SU-DHL-6 (cell line): ENCODE data around the gene MYL6B.
A peak's percentile ranks its signal among the peaks of the same experiment; 100 is the strongest.

Experiments
- H2AFZ ChIP-seq: fragments of 200-600 bp; sonication (generic); 2 replicates; pipeline ENCODE4 v1.6.1; 2014; ENCODE audit warnings: low read depth, mild to moderate bottlenecking, moderate library complexity, mixed read lengths, antibody characterized with exemption, low read length; ENCODE audit not compliant: severe bottlenecking
- H3F3A ChIP-seq: fragments of 200-600 bp; shearing (Covaris generic); 2 replicates; pipeline ENCODE4 v1.6.0; 2016; ENCODE audit warnings: antibody characterized with exemption, mild to moderate bottlenecking; ENCODE audit not compliant: insufficient read depth
- H3K27ac ChIP-seq: fragments of 200-600 bp; sonication (generic); 2 replicates; pipeline ENCODE4 v1.5.1; 2016; ENCODE audit warnings: low read depth, mild to moderate bottlenecking, low read length, moderate library complexity, mixed read lengths
- H3K27me3 ChIP-seq: fragments of 200-600 bp; sonication (generic), shearing (Covaris generic); 2 replicates; pipeline ENCODE4 v1.6.0; 2014; ENCODE audit warnings: mild to moderate bottlenecking, low read length
- H3K36me3 ChIP-seq: fragments of 200-600 bp; sonication (generic); 2 replicates; pipeline ENCODE4 v1.6.1; 2014; ENCODE audit warnings: mild to moderate bottlenecking, low read length, mixed read lengths
- H3K4me2 ChIP-seq: fragments of 300-600, 200-600 bp; shearing (Covaris generic), sonication (generic); 2 replicates; pipeline ENCODE4 v1.6.0; 2014; ENCODE audit warnings: low read length, low read depth, mild to moderate bottlenecking; ENCODE audit not compliant: poor library complexity, severe bottlenecking
- H3K4me3 ChIP-seq: fragments of 200-600 bp; sonication (generic); 2 replicates; pipeline ENCODE4 v1.5.1; 2014; ENCODE audit warnings: antibody characterized with exemption, low read length, mild to moderate bottlenecking, mixed read lengths; ENCODE audit not compliant: insufficient read depth, poor library complexity, severe bottlenecking
- H3K79me2 ChIP-seq: fragments of 200-600 bp; sonication (generic); 2 replicates; pipeline ENCODE4 v1.6.1; 2014; ENCODE audit warnings: mild to moderate bottlenecking, low read length, moderate library complexity; ENCODE audit not compliant: insufficient read depth
- H3K9ac ChIP-seq: fragments of 200-600 bp; sonication (generic); 2 replicates; pipeline ENCODE4 v1.7.0; 2014; ENCODE audit warnings: mild to moderate bottlenecking, low read length
- H3K9me2 ChIP-seq: fragments of 200-600 bp; sonication (generic); replicated peaks from 2 replicates; pipeline ENCODE4 v1.6.1; 2014; ENCODE audit warnings: low read length; ENCODE audit not compliant: insufficient read depth
- H3K9me3 ChIP-seq: fragments of 200-600 bp; sonication (generic); 2 replicates; pipeline ENCODE4 v1.6.1; 2014; ENCODE audit warnings: low read length, mixed read lengths; ENCODE audit not compliant: insufficient read depth
- H4K20me1 ChIP-seq: fragments of 200-600 bp; sonication (generic); 2 replicates; pipeline ENCODE4 v1.6.1; 2014; ENCODE audit warnings: low read depth, mild to moderate bottlenecking, antibody characterized with exemption, low read length, moderate library complexity, mixed read lengths
- EZH2phosphoT487 ChIP-seq: fragments of 200-600 bp; sonication (generic), shearing (Covaris generic); conservative IDR thresholded peaks from 2 replicates; pipeline ENCODE4 v1.6.1; 2018; ENCODE audit warnings: mild to moderate bottlenecking, antibody characterized with exemption, low read length, moderate library complexity, mixed read lengths
- TF ChIP-seq, protein P1 (sequence below): fragments of 200-600 bp; sonication (generic); IDR thresholded peaks from one replicate; pipeline ENCODE4 v1.5.1; 2017; ENCODE audit warnings: antibody characterized with exemption, mild to moderate bottlenecking, low read length, moderate library complexity; ENCODE audit not compliant: insufficient read depth, poor library complexity, severe bottlenecking

MYL6B gene

GRCh38 chr12:56160193-56160763 lies 7.9 kb downstream of the MYL6B start:
- H2AFZ ChIP-seq = no peak overlapping the region
- TF ChIP-seq EZH2phosphoT487 = no peak
- TF ChIP-seq, protein P1, sequence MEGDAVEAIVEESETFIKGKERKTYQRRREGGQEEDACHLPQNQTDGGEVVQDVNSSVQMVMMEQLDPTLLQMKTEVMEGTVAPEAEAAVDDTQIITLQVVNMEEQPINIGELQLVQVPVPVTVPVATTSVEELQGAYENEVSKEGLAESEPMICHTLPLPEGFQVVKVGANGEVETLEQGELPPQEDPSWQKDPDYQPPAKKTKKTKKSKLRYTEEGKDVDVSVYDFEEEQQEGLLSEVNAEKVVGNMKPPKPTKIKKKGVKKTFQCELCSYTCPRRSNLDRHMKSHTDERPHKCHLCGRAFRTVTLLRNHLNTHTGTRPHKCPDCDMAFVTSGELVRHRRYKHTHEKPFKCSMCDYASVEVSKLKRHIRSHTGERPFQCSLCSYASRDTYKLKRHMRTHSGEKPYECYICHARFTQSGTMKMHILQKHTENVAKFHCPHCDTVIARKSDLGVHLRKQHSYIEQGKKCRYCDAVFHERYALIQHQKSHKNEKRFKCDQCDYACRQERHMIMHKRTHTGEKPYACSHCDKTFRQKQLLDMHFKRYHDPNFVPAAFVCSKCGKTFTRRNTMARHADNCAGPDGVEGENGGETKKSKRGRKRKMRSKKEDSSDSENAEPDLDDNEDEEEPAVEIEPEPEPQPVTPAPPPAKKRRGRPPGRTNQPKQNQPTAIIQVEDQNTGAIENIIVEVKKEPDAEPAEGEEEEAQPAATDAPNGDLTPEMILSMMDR = no peak

GRCh38 chr12:56160894-56161689 lies 8.7 kb downstream of the MYL6B start:
- no peaks in the 10 kb centered on the region for H3K9me2 ChIP-seq
- no peaks in the 10 kb centered on the region for H3K27me3 ChIP-seq
- H3K36me3 ChIP-seq = 0 out of 2 replicates have a peak, but pooled peaks cover 4% of the 10 kb centered on the region
- H3K9me3 ChIP-seq = no peaks in the 10 kb centered on the region
- peak overlapping the region; percentile 87 for H3K4me2 ChIP-seq
- no peaks in the 10 kb centered on the region for H4K20me1 ChIP-seq
- H3K4me3 ChIP-seq = no peak overlapping the region
- TF ChIP-seq, protein P1 = no peak
- no peak for TF ChIP-seq EZH2phosphoT487
- H3K27ac ChIP-seq = peak overlapping the region; percentile 62; the same call in 1 of the 2 replicates
- H3K9ac ChIP-seq = no peak overlapping the region
- peaks cover 35% of the 10 kb centered on the region for H3F3A ChIP-seq
- H3K79me2 ChIP-seq = peaks cover 22% of the 10 kb centered on the region
- H2AFZ ChIP-seq = no peak overlapping the region

More at GRCh38 chr12:56160193-56160763, 7.9 kb downstream of the MYL6B start:
- Histone ChIP-seq H3K9ac (peak overlapping the region; percentile 89), H3K27ac (peak overlapping the region; percentile 62), H3K4me2 (peak overlapping the region; percentile 87), H3K79me2 (peaks cover 22% of the 10 kb centered on the region), H3F3A (peaks cover 35% of the 10 kb centered on the region), H3K9me2 (no peaks in the 10 kb centered on the region), H3K4me3 (no peak overlapping the region), H4K20me1 (no peaks in the 10 kb centered on the region), H3K36me3 (0 out of 2 replicates have a peak, but pooled peaks cover 4% of the 10 kb centered on the region), H3K27me3 (no peaks in the 10 kb centered on the region), H3K9me3 (no peaks in the 10 kb centered on the region)

DNA sequence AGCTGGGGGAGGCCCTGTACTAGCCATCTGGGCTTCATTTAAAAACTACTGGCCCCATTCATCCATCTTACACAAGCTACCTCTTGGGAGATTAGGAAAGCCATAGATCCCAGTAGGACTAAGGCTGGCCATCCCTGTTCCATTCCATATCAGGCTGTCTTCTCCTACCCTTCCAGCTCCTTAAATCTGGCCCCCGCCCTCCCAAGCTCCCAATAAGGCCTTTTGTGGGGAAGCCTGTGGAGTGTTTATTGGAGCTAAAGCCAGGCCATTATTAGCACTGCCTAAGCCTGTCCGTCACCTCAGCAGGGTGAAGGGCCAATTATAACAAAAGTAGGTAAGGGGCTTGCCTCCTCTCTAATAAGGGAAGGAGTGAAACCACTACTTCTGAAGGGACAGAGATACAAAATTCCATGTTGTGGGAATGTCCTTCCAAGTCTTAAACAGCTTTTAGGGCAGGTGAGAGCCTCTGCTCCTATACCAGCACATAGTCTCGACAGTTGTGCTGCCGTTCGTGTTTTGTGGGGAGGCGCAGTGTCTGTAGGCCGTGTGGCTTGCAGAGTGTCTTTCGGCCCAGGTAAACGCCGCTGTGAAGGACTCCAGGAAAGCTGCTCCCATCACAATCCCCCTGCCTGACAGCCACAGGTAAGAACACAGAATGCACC lies 9.4 kb downstream of the MYL6B start:
- Histone ChIP-seq H4K20me1 (no peaks in the 10 kb centered on the region), H3K79me2 (peaks cover 22% of the 10 kb centered on the region), H3F3A (peaks cover 35% of the 10 kb centered on the region), H3K36me3 (0 out of 2 replicates have a peak, but pooled peaks cover 4% of the 10 kb centered on the region), H3K27ac (no peak overlapping the region), H3K9me3 (no peaks in the 10 kb centered on the region), H3K9ac (no peak overlapping the region), H3K27me3 (no peaks in the 10 kb centered on the region), H3K4me3 (no peak overlapping the region), H3K4me2 (no peak overlapping the region), H2AFZ (no peak overlapping the region), H3K9me2 (no peaks in the 10 kb centered on the region)
- TF ChIP-seq, protein P1 = no peak
- no peak for TF ChIP-seq EZH2phosphoT487
